Lower leg skin (tissue), 4 donors: ENCODE data around the gene LTBP4. TPM values are rescaled to one million over a fixed set of nuclear protein-coding genes. Genes with fewer than 3 reads are reported as not detected.
A peak's percentile ranks its signal among the peaks of the same experiment; 100 is the strongest.

ENCODE experiments used
- DNase-seq, 2 donors: peaks; one replicate each; pipeline ENCODE4 v3.0.0-alpha.2; 2019; ENCODE audit warnings: low spot score in 2 of 2
- H3K4me3 ChIP-seq: fragments of 200-600 bp; sonication (generic); 2 replicates; pipeline ENCODE4 v1.5.1; 2017; ENCODE audit warnings: mild to moderate bottlenecking, low read depth; ENCODE audit not compliant: poor library complexity, severe bottlenecking
- POLR2A ChIP-seq, 2 donors: fragments of 450-650 bp; IDR thresholded peaks; one replicate each; pipeline ENCODE4 v1.6.1; 2016 to 2017; ENCODE audit warnings: antibody characterized with exemption in 2 of 2, mild to moderate bottlenecking in 1 of 2, moderate library complexity in 1 of 2
- WGBS, 2 donors: methylation state at CpG; one replicate each; pipeline ENCODE4 v1.1.5; 2018; 5-methylcytosine and 5-hydroxymethylcytosine counted together
- intact Hi-C: fragments of 100-400 bp; cut with DNase I; formaldehyde crosslinking; loops from one replicate; pipeline ENCODE4 v1.15.0; 2023; ENCODE audit warnings: low total_unique reads
- total RNA-seq, 4 donors: library from RNA; depleted of rRNA; stranded (reverse); fragments of >200 nt; gene quantifications; one replicate each; pipeline ENCODE4 v1.1.0, GENCODE V29; 2016
- TF ChIP-seq, protein P1 (sequence below), 3 donors: fragments of 450-650 bp; IDR thresholded peaks; one replicate each; pipeline ENCODE4 v1.5.1; 2016; ENCODE audit warnings: antibody characterized with exemption in 3 of 3, mild to moderate bottlenecking in 3 of 3, moderate library complexity in 2 of 3

The LTBP4 gene
- total RNA-seq, 4 donors from 2014 or later: 113 to 181 (median 144) TPM

DNA sequence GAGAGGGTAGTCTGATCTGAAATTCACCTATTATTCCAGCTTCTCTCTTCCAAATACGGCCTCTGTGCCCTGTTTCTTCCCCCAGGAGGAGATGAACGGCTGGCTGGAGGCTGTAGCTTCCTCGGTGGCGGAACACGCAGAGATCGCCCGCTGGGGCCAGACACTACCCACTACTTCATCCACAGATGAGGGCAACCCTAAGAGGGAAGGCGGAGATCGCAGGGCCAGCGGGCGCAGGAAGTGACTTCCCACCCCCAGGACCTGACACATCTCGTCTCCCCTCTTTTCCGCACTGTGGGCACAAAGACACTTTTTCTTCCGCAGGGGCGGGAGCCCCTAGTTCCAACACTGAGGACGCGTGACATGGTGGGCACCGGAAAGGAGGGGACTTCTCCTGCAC is 25.8 kb upstream of the LTBP4 start:
- no peak for DNase-seq
- no peak overlapping the region for H3K4me3 ChIP-seq
- intact Hi-C loops: no loop called here
- TF ChIP-seq POLR2A (IDR thresholded peaks at IDR 0.05): no peak
- TF ChIP-seq, protein P1, sequence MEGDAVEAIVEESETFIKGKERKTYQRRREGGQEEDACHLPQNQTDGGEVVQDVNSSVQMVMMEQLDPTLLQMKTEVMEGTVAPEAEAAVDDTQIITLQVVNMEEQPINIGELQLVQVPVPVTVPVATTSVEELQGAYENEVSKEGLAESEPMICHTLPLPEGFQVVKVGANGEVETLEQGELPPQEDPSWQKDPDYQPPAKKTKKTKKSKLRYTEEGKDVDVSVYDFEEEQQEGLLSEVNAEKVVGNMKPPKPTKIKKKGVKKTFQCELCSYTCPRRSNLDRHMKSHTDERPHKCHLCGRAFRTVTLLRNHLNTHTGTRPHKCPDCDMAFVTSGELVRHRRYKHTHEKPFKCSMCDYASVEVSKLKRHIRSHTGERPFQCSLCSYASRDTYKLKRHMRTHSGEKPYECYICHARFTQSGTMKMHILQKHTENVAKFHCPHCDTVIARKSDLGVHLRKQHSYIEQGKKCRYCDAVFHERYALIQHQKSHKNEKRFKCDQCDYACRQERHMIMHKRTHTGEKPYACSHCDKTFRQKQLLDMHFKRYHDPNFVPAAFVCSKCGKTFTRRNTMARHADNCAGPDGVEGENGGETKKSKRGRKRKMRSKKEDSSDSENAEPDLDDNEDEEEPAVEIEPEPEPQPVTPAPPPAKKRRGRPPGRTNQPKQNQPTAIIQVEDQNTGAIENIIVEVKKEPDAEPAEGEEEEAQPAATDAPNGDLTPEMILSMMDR (IDR thresholded peaks at IDR 0.05): no peak
- WGBS, 2 donors: 82 to 87% methylated on average over 17 to 18 of the region's 18 CpGs

DNA sequence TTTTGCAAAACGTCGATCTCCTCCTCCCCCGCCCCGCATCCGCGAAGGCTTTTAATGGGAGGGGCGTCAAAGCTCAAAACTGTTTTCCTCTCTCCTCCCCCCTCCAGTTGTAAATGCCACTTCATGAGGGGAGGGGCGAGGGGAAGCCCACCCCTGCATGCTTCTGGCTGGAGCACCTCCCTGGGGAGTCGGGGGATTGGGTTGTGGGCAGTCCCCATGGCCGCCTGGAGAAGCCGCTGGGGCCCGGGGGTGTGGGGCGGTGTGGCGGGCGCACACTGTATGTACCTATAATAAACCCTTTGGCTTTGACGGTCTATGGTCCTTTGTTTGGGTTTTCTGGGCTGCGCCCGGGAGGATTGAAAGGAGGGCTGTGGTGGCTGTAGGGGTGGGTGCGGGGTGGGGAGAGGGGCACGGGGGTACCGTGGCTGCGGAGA is 25.0 kb upstream of the LTBP4 start:
- 4 to 6% methylated on average over 19 to 22 of the region's 22 CpGs for WGBS, 2 donors
- no peak overlapping the region for H3K4me3 ChIP-seq
- DNase-seq: no peak
- intact Hi-C loops: no loop called here
- TF ChIP-seq POLR2A (IDR thresholded peaks at IDR 0.05): no peak
- TF ChIP-seq, protein P1 (IDR thresholded peaks at IDR 0.05): no peak

DNA sequence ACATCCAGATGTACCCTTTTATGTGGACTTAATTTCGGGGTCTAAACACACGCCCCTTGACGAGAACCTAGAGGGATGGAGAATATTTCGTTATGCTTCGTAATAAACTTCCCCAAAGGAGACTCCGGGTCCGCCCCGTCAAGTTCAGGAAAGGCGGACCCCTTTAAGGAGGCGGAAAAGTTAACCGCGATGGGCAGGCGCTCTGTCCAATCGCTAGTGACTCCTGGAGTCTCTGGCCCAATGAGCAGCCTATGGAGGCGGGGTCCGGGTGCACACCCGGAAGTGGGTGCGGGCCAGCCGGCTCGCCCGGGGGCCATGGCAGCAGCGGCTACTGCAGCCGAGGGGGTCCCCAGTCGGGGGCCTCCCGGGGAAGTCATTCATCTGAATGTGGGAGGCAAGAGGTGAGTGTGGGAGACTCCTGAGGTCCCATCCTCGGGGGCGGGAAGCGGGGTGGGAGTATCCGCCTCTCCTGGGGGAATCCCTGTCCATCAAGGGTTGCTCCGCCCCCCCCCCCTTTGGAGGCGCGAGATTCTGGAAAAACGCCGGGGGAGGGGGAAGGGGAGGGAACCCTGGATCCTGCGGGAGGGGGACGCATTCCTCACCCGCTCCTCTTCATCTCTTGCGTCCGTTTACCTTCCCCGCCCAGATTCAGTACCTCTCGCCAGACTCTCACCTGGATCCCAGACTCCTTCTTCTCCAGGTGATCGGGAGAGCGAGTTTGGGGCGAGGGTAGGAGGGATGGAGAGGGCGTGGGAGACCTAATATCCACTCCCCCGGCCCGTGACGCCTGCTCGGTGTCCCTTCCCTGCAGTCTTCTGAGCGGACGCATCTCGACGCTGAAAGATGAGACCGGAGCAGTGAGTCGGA is 24.4 kb upstream of the LTBP4 start, which contains the start of gene SHKBP1:
TSS of gene SHKBP1 (plus strand) at position 289 of the 867 bp plus-strand sequence. CDS start at position 316, 27 bp downstream.
- peak within 1 kb of the TSS; percentile 57 for H3K4me3 ChIP-seq
- TF ChIP-seq POLR2A (IDR thresholded peaks at IDR 0.05): peak in 1 of 2 donors; percentile 22
- TF ChIP-seq, protein P1 (IDR thresholded peaks at IDR 0.05): no peak
- DNase-seq: peak; percentile 93 to 98
- intact Hi-C loops: no loop called here
- 0% methylated on average over 34 to 42 of the region's 55 CpGs for WGBS, 2 donors

DNA sequence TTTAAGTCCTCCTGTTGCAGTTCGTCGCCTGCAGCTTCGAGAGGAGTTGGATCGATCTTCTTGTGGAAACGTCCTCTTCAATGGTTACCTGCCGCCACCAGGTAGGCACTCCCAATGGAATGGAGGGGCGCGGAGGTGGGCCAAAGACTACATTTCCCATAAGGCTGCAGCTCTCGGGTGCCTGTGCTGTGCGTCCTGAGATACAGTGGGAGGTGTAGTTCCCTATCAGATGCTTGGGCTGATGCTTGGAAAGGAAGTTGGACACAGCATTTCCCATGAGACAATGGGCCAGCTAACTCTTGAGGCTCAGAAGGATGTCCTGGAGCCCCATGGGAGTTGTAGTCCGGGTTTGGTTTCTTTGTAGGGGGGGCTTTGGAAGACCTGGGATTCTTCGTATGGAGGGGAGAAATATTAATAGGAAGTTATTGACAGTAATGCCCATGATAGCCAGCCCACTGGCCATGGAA is 22.7 kb upstream of the LTBP4 start:
- TF ChIP-seq, protein P1 (IDR thresholded peaks at IDR 0.05): no peak
- no peak for TF ChIP-seq POLR2A (IDR thresholded peaks at IDR 0.05)
- 82 to 85% methylated on average over 12 of the region's 12 CpGs for WGBS, 2 donors
- no peak for DNase-seq
- intact Hi-C loops: no loop called here
- no peak overlapping the region for H3K4me3 ChIP-seq

DNA sequence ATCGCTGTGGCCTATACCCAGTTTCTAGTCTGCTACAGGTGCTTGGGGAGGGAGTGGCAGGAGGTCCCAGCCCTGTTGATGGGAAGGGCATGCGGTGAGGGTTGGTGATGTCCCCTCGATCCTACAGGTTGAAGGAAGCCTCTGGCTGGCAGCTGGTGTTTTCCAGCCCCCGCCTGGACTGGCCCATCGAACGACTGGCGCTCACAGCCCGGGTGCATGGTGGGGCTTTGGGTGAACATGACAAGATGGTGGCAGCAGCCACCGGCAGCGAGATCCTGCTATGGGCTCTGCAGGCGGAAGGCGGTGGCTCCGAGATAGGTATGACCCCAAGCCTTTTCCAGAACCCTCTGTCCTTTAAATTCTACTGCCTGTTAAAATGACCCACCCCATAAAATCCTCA is 20.6 kb upstream of the LTBP4 start:
- 93 to 94% methylated on average over 13 of the region's 13 CpGs for WGBS, 2 donors
- TF ChIP-seq, protein P1 (IDR thresholded peaks at IDR 0.05): no peak
- no peak for TF ChIP-seq POLR2A (IDR thresholded peaks at IDR 0.05)
- no peak for DNase-seq
- H3K4me3 ChIP-seq: no peak overlapping the region
- intact Hi-C loops: no loop called here
